DND-41 (cell line): ENCODE data around the gene LRRC25.
"Not testable (repeated sequence)": the region's sequence is repeated elsewhere in the genome, so short reads cannot be mapped to it uniquely, and the experiment has no call there.

Experiments used
- ATAC-seq: fragments of 200-7000 bp; cut with Tn5 transposase; 3 replicates; pipeline ENCODE4 v1.9.1; 2021; ENCODE audit warnings: low read depth; ENCODE audit not compliant: insufficient read depth
- DNase-seq: peaks from one replicate; pipeline ENCODE4 v3.0.0-alpha.2; 2020
- H2AFZ ChIP-seq: 2 replicates; pipeline ENCODE4 v1.6.0; 2012; ENCODE audit warnings: low read depth, low read length
- H3K27ac ChIP-seq: 2 replicates; pipeline ENCODE4 v1.5.1; 2012; ENCODE audit warnings: low read length, inconsistent platforms
- H3K27me3 ChIP-seq: fragments of 200-600 bp; sonication (generic); 2 replicates; pipeline ENCODE4 v1.6.0; 2012; ENCODE audit warnings: low read length, mild to moderate bottlenecking, inconsistent platforms; ENCODE audit not compliant: insufficient read depth, poor library complexity
- H3K36me3 ChIP-seq: 2 replicates; pipeline ENCODE4 v1.5.1; 2012; ENCODE audit warnings: low read length, inconsistent platforms; ENCODE audit not compliant: insufficient read depth
- H3K4me1 ChIP-seq: 2 replicates; pipeline ENCODE4 v1.5.1; 2012; ENCODE audit warnings: mild to moderate bottlenecking, low read length; ENCODE audit not compliant: insufficient read depth
- H3K4me2 ChIP-seq: 2 replicates; pipeline ENCODE4 v1.6.0; 2012; ENCODE audit warnings: mild to moderate bottlenecking, moderate library complexity, low read length, inconsistent platforms; ENCODE audit not compliant: insufficient read depth
- H3K4me3 ChIP-seq, 2 experiments: fragments of 200-600 bp in 1 of 2; shearing (Covaris generic) in 1 of 2; 2 replicates each; pipeline ENCODE4 v1.5.1; 2012 to 2016; ENCODE audit warnings: inconsistent platforms in 2 of 2, low read length in 2 of 2, mild to moderate bottlenecking in 2 of 2, low read depth in 1 of 2, moderate library complexity in 1 of 2
- H3K79me2 ChIP-seq: 2 replicates; pipeline ENCODE4 v1.6.0; 2012; ENCODE audit warnings: low read length, inconsistent platforms; ENCODE audit not compliant: insufficient read depth
- H3K9ac ChIP-seq: 2 replicates; pipeline ENCODE4 v1.6.0; 2012; ENCODE audit warnings: low read depth, mild to moderate bottlenecking, inconsistent platforms, low read length, moderate library complexity
- H3K9me3 ChIP-seq: 2 replicates; pipeline ENCODE4 v1.5.1; 2012; ENCODE audit warnings: low read length, moderate library complexity, mild to moderate bottlenecking, inconsistent platforms; ENCODE audit not compliant: insufficient read depth, severe bottlenecking
- H4K20me1 ChIP-seq: 2 replicates; pipeline ENCODE4 v1.6.0; 2012; ENCODE audit warnings: low read length; ENCODE audit not compliant: insufficient read depth
- CTCF ChIP-seq: IDR thresholded peaks from 2 replicates; pipeline ENCODE4 v1.5.1; 2012; ENCODE audit warnings: borderline replicate concordance, low read length, moderate library complexity, mild to moderate bottlenecking; ENCODE audit not compliant: poor library complexity, severe bottlenecking; ENCODE audit errors: extremely low read depth
- EZH2 ChIP-seq: IDR thresholded peaks from 3 replicates; pipeline ENCODE4 v1.6.1; 2012; ENCODE audit warnings: borderline replicate concordance, low read depth, mild to moderate bottlenecking, moderate library complexity, low read length, inconsistent platforms; ENCODE audit not compliant: severe bottlenecking

Gene LRRC25

GRCh38 chr19:18361646-18362045, 35.8 kb downstream of the LRRC25 start:
- no peaks in the 10 kb centered on the region for H3K4me1 ChIP-seq
- H3K36me3 ChIP-seq = no peaks in the 10 kb centered on the region
- H3K9ac ChIP-seq = no peak overlapping the region

GRCh38 chr19:18357041-18357440, 40.4 kb downstream of the LRRC25 start:
- Histone ChIP-seq H3K9ac (no peak overlapping the region), H3K9me3 (no peaks in the 10 kb centered on the region), H3K79me2 (no peaks in the 10 kb centered on the region), H3K4me2 (no peak overlapping the region), H4K20me1 (no peaks in the 10 kb centered on the region), H3K27ac (no peak overlapping the region), H3K4me3 (no peak overlapping the region), H2AFZ (no peak overlapping the region), H3K4me1 (no peaks in the 10 kb centered on the region), H3K36me3 (no peaks in the 10 kb centered on the region), H3K27me3 (no peaks in the 10 kb centered on the region)
- DNase-seq (no peak), ATAC-seq (no peak)
- no peak for TF ChIP-seq EZH2
- no peak for TF ChIP-seq CTCF

More at GRCh38 chr19:18361646-18362045, 35.8 kb downstream of the LRRC25 start:
- no peak for DNase-seq
- Histone ChIP-seq H3K4me3 (no peak overlapping the region), H2AFZ (no peak overlapping the region), H3K4me2 (no peak overlapping the region), H3K27ac (no peak overlapping the region), H4K20me1 (no peaks in the 10 kb centered on the region), H3K27me3 (no peaks in the 10 kb centered on the region), H3K9me3 (no peaks in the 10 kb centered on the region), H3K79me2 (no peaks in the 10 kb centered on the region)
- ATAC-seq = no peak
- TF ChIP-seq CTCF (no peak), EZH2 (no peak)

- H3K27ac ChIP-seq, H3K9ac ChIP-seq, H3K4me1 ChIP-seq, H3K79me2 ChIP-seq, DNase-seq, H3K4me2 ChIP-seq, H3K9me3 ChIP-seq, H3K36me3 ChIP-seq, H4K20me1 ChIP-seq, H3K4me3 ChIP-seq, ATAC-seq, H3K27me3 ChIP-seq, H2AFZ ChIP-seq: not testable (repeated sequence)
These were observed 42.7 kb downstream of the LRRC25 start for GRCh38 chr19:18354743-18355142.

GRCh38 chr19:18353378-18354005, 43.9 kb downstream of the LRRC25 start:
- Histone ChIP-seq H3K9me3 (no peaks in the 10 kb centered on the region), H3K27ac (no peak overlapping the region), H2AFZ (no peak overlapping the region), H3K4me3 (no peak overlapping the region), H3K9ac (no peak overlapping the region), H3K79me2 (no peaks in the 10 kb centered on the region), H4K20me1 (no peaks in the 10 kb centered on the region), H3K4me1 (no peaks in the 10 kb centered on the region), H3K36me3 (no peaks in the 10 kb centered on the region), H3K4me2 (no peak overlapping the region), H3K27me3 (no peaks in the 10 kb centered on the region)
- no peak for DNase-seq
- TF ChIP-seq CTCF (no peak), EZH2 (no peak)
- ATAC-seq = no peak
